GM19395 (cell line): Measurements from ENCODE around the gene ZNF575.
"Not testable (repeated sequence)": the region's sequence is repeated elsewhere in the genome, so short reads cannot be mapped to it uniquely, and the experiment has no call there.

Source experiments
- ATAC-seq: cut with Tn5 transposase; IDR thresholded peaks from one replicate; pipeline ENCODE4 v1.9.1; 2021; ENCODE audit warnings: mild to moderate bottlenecking, moderate library complexity; ENCODE audit not compliant: unreplicated experiment

The ZNF575 gene

GRCh38 chr19:43510713-43511112, 22.3 kb upstream of the ZNF575 start:
- ATAC-seq = no peak

GRCh38 chr19:43511324-43511723, 21.7 kb upstream of the ZNF575 start:
- ATAC-seq = no peak

- not testable (repeated sequence) for ATAC-seq
Measured at GRCh38 chr19:43512399-43512798, 20.6 kb upstream of the ZNF575 start.

GRCh38 chr19:43518051-43518450, 14.9 kb upstream of the ZNF575 start:
- ATAC-seq = no peak

- no peak for ATAC-seq
Measured at GRCh38 chr19:43519436-43520088, 13.4 kb upstream of the ZNF575 start.

GRCh38 chr19:43522929-43523328, 10.1 kb upstream of the ZNF575 start:
- ATAC-seq = no peak

- not testable (repeated sequence) for ATAC-seq
Measured at GRCh38 chr19:43523696-43524095, 9.3 kb upstream of the ZNF575 start.

GRCh38 chr19:43524922-43525835, 7.8 kb upstream of the ZNF575 start:
- no peak for ATAC-seq

- no peak for ATAC-seq
Measured at GRCh38 chr19:43525836-43526771, 6.9 kb upstream of the ZNF575 start.

- ATAC-seq = peak; percentile 57
Measured at GRCh38 chr19:43526884-43527859, 5.8 kb upstream of the ZNF575 start, which contains the start of gene ETHE1. Gene ETHE1 (minus strand): TSS chr19:43527201. CDS start chr19:43527177, 24 bp downstream.

GRCh38 chr19:43527860-43528622, 4.9 kb upstream of the ZNF575 start:
- no peak for ATAC-seq

GRCh38 chr19:43532571-43532961, 422 bp upstream of the ZNF575 start:
- no peak for ATAC-seq

GRCh38 chr19:43533546-43534304, 737 bp downstream of the ZNF575 start:
- peak; percentile 65 for ATAC-seq

GRCh38 chr19:43534305-43534815, 1.4 kb downstream of the ZNF575 start:
- no peak for ATAC-seq

- ATAC-seq = no peak
Measured at GRCh38 chr19:43534816-43535761, 2.1 kb downstream of the ZNF575 start.

- ATAC-seq = no peak
Measured at GRCh38 chr19:43538922-43539321, 5.9 kb downstream of the ZNF575 start.

GRCh38 chr19:43540381-43540780, 7.4 kb downstream of the ZNF575 start:
- no peak for ATAC-seq
